Type B pancreatic cell (in vitro differentiated cells): ENCODE data around the gene TUT4. TPM values are rescaled to one million over a fixed set of nuclear protein-coding genes. Genes with fewer than 3 reads are reported as not detected.

Experiments used
- DNase-seq: peaks from one replicate; pipeline ENCODE4 v3.0.0; 2021; ENCODE audit warnings: mixed read lengths; ENCODE audit not compliant: unreplicated experiment; ENCODE audit errors: extremely low spot score
- H3K27ac Mint-ChIP-seq: 2 replicates; pipeline ENCODE4 v1.8.0; 2021; ENCODE audit warnings: mild to moderate bottlenecking, mixed read lengths
- H3K27me3 Mint-ChIP-seq: 2 replicates; pipeline ENCODE4 v1.8.0; 2021; ENCODE audit warnings: mixed read lengths
- H3K36me3 Mint-ChIP-seq: 2 replicates; pipeline ENCODE4 v1.8.0; 2021; ENCODE audit warnings: mixed read lengths
- H3K4me1 Mint-ChIP-seq: one replicate; pipeline ENCODE4 v1.8.0; 2021; ENCODE audit warnings: mixed read lengths; ENCODE audit not compliant: unreplicated experiment
- H3K4me3 Mint-ChIP-seq: 2 replicates; pipeline ENCODE4 v1.8.0; 2021; ENCODE audit warnings: mild to moderate bottlenecking, mixed read lengths
- H3K9me3 Mint-ChIP-seq: 2 replicates; pipeline ENCODE4 v1.8.0; 2021; ENCODE audit warnings: mixed read lengths
- CTCF ChIP-seq: fragments of 200-600 bp; sonication (generic); conservative IDR thresholded peaks from 2 replicates; pipeline ENCODE4 v1.5.0; 2021; ENCODE audit warnings: antibody characterized with exemption, mild to moderate bottlenecking
- total RNA-seq: library from RNA; stranded (reverse); gene quantifications from 2 replicates; pipeline ENCODE4 v1.2.1, GENCODE V29; 2021; ENCODE audit warnings: low replicate concordance

Gene TUT4
- total RNA-seq, 1 donor from 2014 or later = 108 TPM

GRCh38 chr1:52572387-52572786 lies 19.5 kb upstream of the TUT4 start:
- Mint-ChIP-seq H3K9me3 (no peaks in the 10 kb centered on the region), H3K4me1 (peaks cover 18% of the 10 kb centered on the region), H3K4me3 (no peak overlapping the region), H3K27ac (no peak overlapping the region), H3K27me3 (no peaks in the 10 kb centered on the region), H3K36me3 (no peaks in the 10 kb centered on the region)
- no peak for DNase-seq
- no peak for TF ChIP-seq CTCF

- no peaks in the 10 kb centered on the region for H3K9me3 Mint-ChIP-seq
- no peaks in the 10 kb centered on the region for H3K27me3 Mint-ChIP-seq
- TF ChIP-seq CTCF = no peak
- H3K4me3 Mint-ChIP-seq = no peak overlapping the region
- no peak overlapping the region for H3K27ac Mint-ChIP-seq
- DNase-seq = no peak
- H3K4me1 Mint-ChIP-seq = peaks cover 18% of the 10 kb centered on the region
- no peaks in the 10 kb centered on the region for H3K36me3 Mint-ChIP-seq
These were observed 18.9 kb upstream of the TUT4 start for GRCh38 chr1:52571783-52572182.

DNA sequence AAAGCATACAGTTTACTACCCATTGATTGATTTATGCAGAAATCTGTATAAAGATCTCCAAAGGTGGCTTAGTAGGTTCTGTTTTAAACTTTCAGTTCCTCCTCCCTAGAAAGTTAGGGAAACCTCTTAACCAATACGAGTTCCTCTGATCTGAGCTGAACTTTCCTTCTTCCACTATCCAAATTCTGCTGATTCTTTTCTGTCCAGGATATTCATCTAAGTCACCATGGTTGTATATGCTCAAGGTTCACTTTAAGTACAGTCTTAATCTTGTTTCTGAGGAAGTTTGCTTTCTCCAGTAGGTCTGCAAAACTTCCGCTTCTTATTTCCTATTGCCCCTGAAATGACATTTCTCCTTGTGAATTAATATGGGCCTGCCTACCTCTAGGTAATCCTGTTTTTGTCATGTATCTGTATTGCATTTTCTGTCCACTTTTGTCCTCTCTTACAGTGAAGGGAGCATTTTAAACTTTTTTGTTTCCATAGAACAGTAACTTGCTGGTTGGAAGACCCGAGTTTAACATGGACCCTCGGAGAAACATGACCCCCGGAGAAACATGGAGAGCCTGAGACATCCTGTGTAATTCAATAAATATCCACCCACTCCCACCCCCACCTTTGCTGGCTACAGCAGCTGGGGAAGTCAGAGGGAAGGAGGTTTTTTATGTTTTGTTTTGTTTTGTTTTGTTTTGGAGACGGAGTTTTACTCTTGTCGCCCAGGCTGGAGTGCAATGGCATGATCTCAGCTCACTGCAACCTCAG lies 16.7 kb upstream of the TUT4 start:
- Mint-ChIP-seq H3K27me3 (no peaks in the 10 kb centered on the region), H3K4me1 (peaks cover 18% of the 10 kb centered on the region), H3K9me3 (no peaks in the 10 kb centered on the region), H3K27ac (no peak overlapping the region), H3K4me3 (no peak overlapping the region), H3K36me3 (no peaks in the 10 kb centered on the region)
- no peak for TF ChIP-seq CTCF
- no peak for DNase-seq

DNA sequence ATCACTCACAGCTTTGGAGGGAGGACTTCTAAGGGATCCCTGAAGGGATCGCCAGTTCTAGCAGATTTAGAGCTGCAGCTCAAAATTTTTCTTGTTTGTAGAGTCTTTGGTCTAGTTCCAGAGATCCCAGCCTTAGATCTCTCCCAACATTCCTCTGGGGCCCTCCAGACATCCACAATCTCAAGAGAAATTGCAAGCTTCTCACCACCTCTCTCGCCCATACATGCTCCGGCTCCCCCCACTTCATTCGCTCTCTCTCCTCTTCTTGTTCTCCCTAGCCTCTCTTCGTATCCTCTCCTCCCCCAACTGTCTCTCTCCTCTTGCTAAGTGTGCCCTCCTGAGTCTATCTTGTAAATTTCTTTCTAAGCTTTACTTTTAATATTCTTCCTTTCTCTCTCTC lies 15.1 kb upstream of the TUT4 start:
- Mint-ChIP-seq H3K9me3 (no peaks in the 10 kb centered on the region), H3K27me3 (no peaks in the 10 kb centered on the region), H3K4me3 (no peak overlapping the region), H3K27ac (no peak overlapping the region), H3K4me1 (peaks cover 18% of the 10 kb centered on the region), H3K36me3 (no peaks in the 10 kb centered on the region)
- no peak for DNase-seq
- no peak for TF ChIP-seq CTCF

- Mint-ChIP-seq H3K36me3 (peaks cover 3% of the 10 kb centered on the region), H3K4me1 (peaks cover 3% of the 10 kb centered on the region), H3K27ac (no peak overlapping the region), H3K9me3 (peaks cover 8% of the 10 kb centered on the region), H3K27me3 (no peaks in the 10 kb centered on the region), H3K4me3 (no peak overlapping the region)
- TF ChIP-seq CTCF = no peak
- no peak for DNase-seq
These were observed 9.9 kb upstream of the TUT4 start for GRCh38 chr1:52562766-52563165.
